Measurements from ENCODE around the gene FOXJ3.

FOXJ3 gene

DNA sequence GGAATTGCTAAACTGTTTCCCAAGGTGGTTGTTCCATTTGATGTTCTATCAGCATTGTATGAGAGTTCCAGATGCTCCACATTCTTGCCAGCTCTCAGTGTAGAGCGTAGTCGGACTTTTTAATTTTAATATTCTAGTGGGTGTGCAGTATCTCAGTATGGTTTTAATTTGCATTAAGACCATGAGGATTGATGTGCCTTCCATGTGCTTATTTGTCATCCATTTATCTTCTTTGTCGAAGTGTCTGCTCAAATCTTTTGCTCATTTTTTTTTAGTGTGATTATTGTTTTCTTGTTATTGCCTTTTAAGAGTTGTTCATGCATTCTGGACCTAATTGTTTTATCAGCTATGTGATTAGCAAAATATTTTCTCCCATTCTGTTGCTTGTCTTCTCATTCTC, 195.6 kb downstream of the FOXJ3 start:
- DNase-seq = no peak

DNA sequence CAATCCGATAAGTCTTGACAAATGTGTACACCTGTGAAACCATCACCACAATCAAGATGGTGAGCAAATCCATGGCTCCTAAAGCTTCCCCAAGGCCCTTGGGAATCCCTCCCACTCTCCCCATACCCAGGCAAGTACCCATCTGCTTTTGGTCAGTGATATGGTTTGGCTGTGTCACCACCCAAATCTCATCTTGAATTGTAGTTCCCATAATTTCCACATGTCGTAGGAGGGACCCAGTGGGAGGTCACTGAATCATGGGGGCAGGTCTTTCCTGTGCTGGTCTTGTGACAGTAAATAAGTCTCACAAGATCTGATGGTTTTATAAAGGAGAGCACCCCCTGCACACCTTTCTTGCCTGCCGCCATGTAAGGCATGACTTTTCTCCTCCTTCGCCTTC, 196.4 kb downstream of the FOXJ3 start:
- DNase-seq = no peak

DNA sequence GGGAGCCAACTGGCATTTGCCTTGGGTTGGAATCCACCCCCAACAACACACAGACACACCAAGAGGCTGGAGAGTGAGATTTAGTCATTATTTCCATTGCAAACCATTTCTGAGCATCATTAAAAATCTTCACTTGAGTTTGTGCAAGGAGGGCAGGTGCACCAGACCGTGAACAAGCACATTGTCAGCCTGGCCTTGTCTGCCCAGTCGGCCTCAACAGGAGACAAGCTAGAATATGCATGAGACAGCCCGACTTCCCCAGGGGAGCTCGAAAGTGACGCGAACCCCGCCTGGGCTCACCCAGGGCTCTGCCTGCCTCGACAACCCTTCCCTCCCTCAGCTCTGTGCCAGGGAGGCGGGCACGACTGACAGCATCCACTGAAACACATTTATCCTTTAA, 197.3 kb downstream of the FOXJ3 start:
- no peak for DNase-seq

DNA sequence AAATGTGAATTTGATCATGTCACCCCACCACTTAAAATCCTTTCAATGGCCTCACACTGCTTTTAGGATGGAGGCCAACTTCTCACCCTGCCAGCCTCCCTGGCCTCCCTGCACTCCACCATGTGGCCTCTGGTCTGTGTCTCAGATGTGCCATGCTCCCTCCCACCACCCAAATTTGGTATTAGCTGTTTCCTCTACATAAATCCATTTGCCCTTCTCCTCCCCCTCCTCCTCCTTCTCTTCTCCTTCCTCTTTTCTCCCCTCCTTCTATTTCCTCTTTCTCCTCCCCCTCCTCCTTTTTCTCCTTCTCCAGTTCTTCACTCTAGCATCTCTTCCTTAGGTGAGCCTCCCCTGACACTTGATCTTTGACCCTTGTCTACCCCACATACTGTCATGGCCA, 198.6 kb downstream of the FOXJ3 start:
- no peak for DNase-seq

DNA sequence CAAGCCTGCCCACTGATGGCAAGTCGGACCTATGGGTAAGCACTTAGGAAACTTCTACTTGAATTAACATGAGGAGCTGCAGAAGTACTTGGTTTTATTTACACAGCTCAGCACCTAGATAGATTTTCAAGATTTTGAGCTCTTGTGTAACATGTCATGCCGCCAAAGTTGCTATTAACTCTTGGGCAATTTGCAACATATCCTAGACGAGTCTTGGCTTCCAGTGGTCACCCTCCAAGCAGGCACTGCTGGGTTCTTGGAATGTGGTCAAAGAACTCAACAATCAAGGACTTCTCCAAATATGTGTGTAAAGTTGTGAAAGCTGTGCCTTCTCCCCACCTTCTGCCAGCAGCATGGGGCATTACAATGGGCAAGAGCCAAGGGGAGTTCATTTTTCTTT, 199.6 kb downstream of the FOXJ3 start:
- DNase-seq = no peak

DNA sequence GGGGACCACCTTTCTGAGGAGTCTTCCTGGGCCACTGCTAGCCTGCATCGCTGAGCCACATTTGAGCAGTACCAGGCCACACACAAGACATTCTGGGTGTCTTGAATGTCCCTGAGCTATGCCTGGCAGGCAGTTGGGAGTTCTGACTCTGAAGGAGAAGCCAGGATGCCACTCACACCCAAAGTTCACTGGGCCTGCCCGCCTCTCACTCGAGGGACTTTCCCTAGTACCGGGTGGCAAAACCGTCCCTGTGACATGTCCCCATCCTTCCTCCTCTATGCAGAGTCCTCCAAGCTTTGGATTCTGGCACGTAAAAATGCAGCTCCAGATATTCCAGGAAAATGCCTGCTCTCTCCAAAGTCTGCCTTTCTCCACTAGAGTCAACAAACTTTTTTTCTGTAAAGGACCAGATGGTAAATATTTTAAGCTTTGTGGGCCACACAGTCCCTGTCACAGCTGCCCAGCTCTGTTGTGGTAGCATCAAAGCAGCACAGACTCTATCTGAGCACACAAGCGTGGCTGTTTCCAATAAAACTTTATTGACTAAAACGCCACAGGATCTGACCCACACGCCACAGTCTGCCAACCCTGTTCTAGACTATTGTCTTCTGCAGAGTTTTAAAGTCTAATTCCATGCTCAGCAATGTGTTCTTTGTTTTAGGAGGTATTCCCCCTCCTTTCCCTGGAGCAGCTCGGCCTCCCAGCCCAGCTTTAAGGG, 201.1 kb downstream of the FOXJ3 start:
- DNase-seq = no peak

DNA sequence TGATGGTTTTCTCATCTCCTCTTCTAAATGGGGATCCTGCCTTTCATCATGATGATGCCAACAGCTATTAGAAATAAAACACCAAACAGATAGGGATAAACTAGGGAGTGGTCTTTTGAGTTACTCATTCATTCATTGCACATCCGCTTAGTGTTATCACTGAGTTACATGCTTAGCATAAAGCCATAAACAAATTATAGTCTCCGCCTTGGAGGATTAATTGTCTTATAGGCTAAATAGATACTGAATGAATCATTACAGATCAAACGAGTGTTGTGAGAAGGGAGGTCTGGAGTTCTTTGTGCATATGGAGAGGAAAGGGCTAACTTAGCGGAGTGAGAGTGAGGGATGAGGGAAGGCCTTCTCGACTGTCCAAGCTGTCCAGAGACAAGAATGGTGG, 201.6 kb downstream of the FOXJ3 start:
- DNase-seq = no peak

DNA sequence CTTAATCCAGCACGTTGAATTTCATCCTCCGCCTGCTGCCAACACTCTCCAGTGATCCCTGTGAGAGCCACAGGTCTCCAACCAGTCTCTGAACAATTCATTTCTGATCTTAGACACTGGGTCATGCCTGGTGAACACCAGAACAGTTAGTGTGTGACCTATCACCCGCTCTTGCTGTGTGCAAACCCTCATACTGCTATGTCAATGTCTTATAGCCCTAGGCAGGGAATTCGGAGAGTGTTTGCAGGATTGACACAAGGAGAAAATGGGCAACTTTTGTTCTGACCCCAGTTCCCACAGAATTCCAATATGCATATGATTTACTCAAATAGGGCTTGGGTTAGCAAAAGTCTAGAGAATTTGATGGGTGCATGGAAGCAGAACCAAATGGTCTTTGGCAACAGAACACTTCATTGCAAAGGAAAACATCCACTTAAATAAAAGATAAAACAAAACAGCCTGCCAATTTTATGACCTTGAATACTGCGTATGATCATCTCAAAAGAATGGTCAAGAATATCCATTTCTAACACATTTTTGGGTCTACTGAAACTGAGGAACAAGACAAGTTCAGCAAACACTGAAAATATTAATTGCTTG, 204.9 kb downstream of the FOXJ3 start:
- no peak for DNase-seq

DNA sequence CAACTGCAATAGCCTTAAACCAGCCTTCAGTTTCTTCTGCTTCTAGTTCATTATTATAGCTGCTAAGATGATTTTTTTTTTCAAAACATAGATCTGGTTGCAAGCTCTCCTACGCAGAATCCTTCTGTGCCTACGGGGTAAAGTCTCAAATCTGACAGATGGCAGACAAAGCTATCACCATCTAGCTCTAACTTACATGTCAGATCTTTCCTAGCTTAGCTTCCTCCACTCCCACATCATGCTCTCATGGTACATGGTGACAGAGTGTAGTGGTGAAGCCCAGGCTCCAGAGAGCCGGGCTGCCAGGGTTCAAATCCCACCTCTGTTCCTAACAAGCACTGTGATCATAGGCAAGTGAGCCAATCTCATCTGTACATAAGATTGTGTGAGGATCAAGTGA, 206.1 kb downstream of the FOXJ3 start:
- no peak for DNase-seq

DNA sequence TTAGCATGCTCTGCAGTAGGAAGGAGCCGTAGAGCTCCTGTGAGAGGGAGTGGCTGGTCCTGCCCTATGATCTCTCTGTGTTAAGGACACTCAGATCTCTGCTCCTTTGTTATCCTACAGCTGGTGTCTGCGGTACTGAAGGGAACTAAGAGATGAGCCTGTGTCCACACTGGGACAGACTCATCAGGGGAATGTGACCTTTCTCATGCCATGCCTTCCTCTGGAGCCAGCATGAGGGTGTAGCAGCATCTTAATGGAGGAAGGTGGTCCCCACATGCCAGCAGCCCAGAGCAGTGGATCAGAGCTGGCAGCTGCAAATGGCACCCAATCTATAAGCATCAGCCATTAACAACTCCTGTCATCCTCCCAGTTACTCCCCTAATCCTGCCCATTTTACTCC, 206.5 kb downstream of the FOXJ3 start:
- no peak for DNase-seq

DNA sequence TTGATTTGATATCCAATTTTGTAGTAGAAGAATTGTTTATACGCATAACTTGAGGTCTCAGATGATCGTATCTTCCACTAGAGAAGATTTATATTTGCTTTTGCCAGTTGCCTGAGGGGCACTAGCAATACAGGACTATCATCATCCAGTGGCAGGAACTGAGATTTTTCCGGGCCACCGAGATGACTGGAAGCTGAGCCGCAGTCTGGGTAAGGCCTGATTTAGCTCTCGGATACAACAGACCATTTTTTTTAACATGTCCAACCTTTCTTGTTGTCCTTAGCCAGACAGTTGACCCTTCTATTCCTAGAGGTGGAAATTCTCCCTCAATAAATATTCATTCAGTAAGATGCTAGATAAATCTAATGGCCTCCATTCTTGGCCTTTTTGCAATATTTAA, 207.3 kb downstream of the FOXJ3 start:
- DNase-seq = no peak
